PC-3 (cell line): ENCODE measurements around the gene WIZ.

ENCODE experiments used
- CTCF ChIP-seq: fragments of 300-600 bp; sonication (generic); conservative IDR thresholded peaks from 2 replicates; pipeline ENCODE4 v1.5.1; 2017; ENCODE audit warnings: antibody characterized with exemption, low read depth, mild to moderate bottlenecking, low read length
- EZH2 ChIP-seq: fragments of 300-600 bp; sonication (generic); IDR thresholded peaks from one replicate; pipeline ENCODE4 v1.6.1; 2017; ENCODE audit warnings: antibody characterized with exemption, mild to moderate bottlenecking, low read length; ENCODE audit not compliant: unreplicated experiment
- EZH2phosphoT487 ChIP-seq: fragments of 300-600 bp; sonication (generic); IDR thresholded peaks from 2 replicates; pipeline ENCODE4 v1.6.1; 2018; ENCODE audit warnings: mild to moderate bottlenecking, antibody characterized with exemption, low read length, borderline replicate concordance

DNA sequence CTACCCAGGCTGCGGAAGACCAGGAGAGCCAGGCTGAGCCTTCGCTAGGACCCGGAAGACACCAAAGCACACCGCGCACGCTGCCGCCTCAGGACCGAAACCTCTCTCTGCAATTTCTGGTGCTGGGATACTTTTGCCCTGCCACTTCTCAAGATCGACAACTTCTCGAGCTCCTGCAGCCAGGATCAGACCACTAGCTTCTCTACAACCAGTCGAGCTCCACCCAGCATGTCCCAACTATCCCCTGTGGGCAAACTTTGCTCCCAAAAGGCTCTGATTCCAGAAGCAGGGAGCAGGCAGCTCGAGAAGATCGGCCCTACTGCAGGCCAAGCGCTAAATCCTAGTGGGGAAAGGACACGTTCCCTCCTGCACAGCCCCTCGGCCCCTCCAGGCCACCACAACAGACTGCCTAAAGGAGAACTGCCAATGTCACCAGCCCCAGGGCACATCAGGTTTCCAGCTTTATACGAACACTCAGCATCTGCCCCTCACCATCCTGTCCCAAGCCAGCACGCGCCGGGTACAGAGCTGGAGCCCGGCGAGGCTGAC, 71.1 kb downstream of the WIZ start:
- TF ChIP-seq CTCF = no peak
- no peak for TF ChIP-seq EZH2
- no peak for TF ChIP-seq EZH2phosphoT487
